Ovary (tissue), 9 donors: ENCODE results near the gene GPX3. TPM values are rescaled to one million over a fixed set of nuclear protein-coding genes. Genes with fewer than 3 reads are reported as not detected.

ENCODE experiments used
- DNase-seq, 5 donors: peaks; one replicate each; pipeline ENCODE4 v3.0.0-alpha.2; 2019 to 2020
- H3K27ac ChIP-seq, 2 donors: fragments of 200-600 bp; one replicate each; pipeline versions ENCODE4 v1.5.1 to v1.8.0; 2019 to 2022
- H3K27me3 ChIP-seq: fragments of 200-600 bp; one replicate; pipeline ENCODE4 v1.8.0; 2022
- H3K36me3 ChIP-seq: fragments of 200-600 bp; sonication (generic); one replicate; pipeline ENCODE4 v1.5.1; 2019
- H3K4me1 ChIP-seq: one replicate; pipeline ENCODE4 v1.8.1; 2013; ENCODE audit warnings: mild to moderate bottlenecking, moderate library complexity; ENCODE audit not compliant: insufficient read depth
- H3K4me3 ChIP-seq: fragments of 200-600 bp; sonication (generic); one replicate; pipeline ENCODE4 v1.5.1; 2017
- H3K9me3 ChIP-seq, 2 donors: fragments of 200-600 bp in 1 of 2; sonication (generic) in 1 of 2; one replicate each; pipeline versions ENCODE4 v1.5.1 to v1.8.1; 2013 to 2019; ENCODE audit warnings: mild to moderate bottlenecking in 1 of 2, moderate library complexity in 1 of 2
- EP300 ChIP-seq: sonication (generic); formaldehyde crosslinking; IDR thresholded peaks from one replicate; pipeline ENCODE4 v1.6.1; 2017; ENCODE audit warnings: antibody characterized with exemption
- POLR2A ChIP-seq: fragments of 450-650 bp; IDR thresholded peaks from one replicate; pipeline ENCODE4 v1.6.1; 2017; ENCODE audit warnings: antibody characterized with exemption, mild to moderate bottlenecking, moderate library complexity
- WGBS, 3 donors: extraction: QIAGEN DNeasy Blood & Tissue Kit in 1 of 3; methylation state at CpG; one replicate each; pipeline versions ENCODE4 v1.1.5 to v1.1.7; 2013 to 2017; 5-methylcytosine and 5-hydroxymethylcytosine counted together
- intact Hi-C, 4 donors: fragments of 100-400 bp; cut with DNase I; formaldehyde crosslinking; loops; one replicate each; pipeline versions ENCODE4 v1.11.0 to v1.15.1; 2022 to 2023
- polyA plus RNA-seq, 2 donors: library from polyadenylated mRNA; stranded (reverse); fragments of 200-250 nt in 1 of 2; fragments of 350-450 nt in 1 of 2; fragmentation: Illumina TruSeq in 1 of 2; extraction: RNeasy Lipid Tissue Mini Kit (QIAGEN cat#74804) in 1 of 2; gene quantifications; one replicate each; pipeline ENCODE4 v1.2.3, GENCODE V29; 2013 to 2014
- total RNA-seq, 7 donors: library from RNA; depleted of rRNA in 2 of 7; stranded (reverse); fragments of >200 nt in 2 of 7; fragmentation: NEBNext Ultra II Directional in 3 of 7; extraction: Animal tissue kit (Norgen Biotek cat#: 25700) in 3 of 7; gene quantifications; one replicate each; pipeline versions ENCODE4 v1.1.0 to v1.2.4, GENCODE V29; 2016 to 2023
- TF ChIP-seq, protein P1 (sequence below), 3 donors: fragments of 450-650 bp in 2 of 3; fragments of 200-600 bp in 1 of 3; IDR thresholded peaks; one replicate each; pipeline versions ENCODE4 v1.5.1 to v1.8.0; 2016 to 2022; ENCODE audit warnings: antibody characterized with exemption in 3 of 3, mild to moderate bottlenecking in 1 of 3
- donor health status: DM: no; HTN: no; CAD: no; lungs with moderate emphysema.
- donor health status: DM: no; HTN: no; CAD: no.
- donor health status: Bipolar disorder and iron deficiency.
- donor health status: DM: yes; HTN: yes; CAD: no.
- donor health status: DM: no; HTN: no; CAD: no.
- donor health status: DM: yes; HTN: yes; CAD: no.

The GPX3 gene
- total and polyA plus RNA-seq, 9 donors = 110 to 827 (median 292) TPM

DNA sequence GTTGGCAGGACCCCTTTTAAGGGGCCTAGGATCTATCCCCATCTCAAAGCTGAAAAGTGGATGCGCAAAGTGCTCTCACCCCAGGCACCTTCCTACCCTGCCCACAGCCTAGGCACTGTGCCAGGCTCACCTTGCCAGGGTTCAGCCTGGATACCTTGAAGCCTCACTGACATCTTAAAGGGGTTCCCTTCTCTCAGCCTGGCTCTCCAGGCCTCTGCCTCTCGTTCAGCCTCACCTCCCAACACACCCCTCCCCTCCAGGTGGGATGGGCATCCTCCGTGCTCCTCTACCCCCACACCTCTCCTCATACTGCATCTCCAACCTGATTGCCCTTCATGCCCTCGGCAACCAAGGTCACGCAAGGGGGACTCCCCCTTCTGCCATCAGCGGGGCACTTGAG lies 34.9 kb downstream of the GPX3 start:
- no peaks in the 10 kb centered on the region for H3K9me3 ChIP-seq
- intact Hi-C loops = loop anchor here in 1 of 4 donors (10.0 kb wide), 1 partner anchor 109 kb away; no protein-coding TSS in a partner anchor
- DNase-seq = no peak
- no peak overlapping the region for H3K27ac ChIP-seq
- H3K27me3 ChIP-seq = no peaks in the 10 kb centered on the region
- H3K4me3 ChIP-seq = no peak overlapping the region
- TF ChIP-seq EP300 = no peak
- TF ChIP-seq, protein P1, sequence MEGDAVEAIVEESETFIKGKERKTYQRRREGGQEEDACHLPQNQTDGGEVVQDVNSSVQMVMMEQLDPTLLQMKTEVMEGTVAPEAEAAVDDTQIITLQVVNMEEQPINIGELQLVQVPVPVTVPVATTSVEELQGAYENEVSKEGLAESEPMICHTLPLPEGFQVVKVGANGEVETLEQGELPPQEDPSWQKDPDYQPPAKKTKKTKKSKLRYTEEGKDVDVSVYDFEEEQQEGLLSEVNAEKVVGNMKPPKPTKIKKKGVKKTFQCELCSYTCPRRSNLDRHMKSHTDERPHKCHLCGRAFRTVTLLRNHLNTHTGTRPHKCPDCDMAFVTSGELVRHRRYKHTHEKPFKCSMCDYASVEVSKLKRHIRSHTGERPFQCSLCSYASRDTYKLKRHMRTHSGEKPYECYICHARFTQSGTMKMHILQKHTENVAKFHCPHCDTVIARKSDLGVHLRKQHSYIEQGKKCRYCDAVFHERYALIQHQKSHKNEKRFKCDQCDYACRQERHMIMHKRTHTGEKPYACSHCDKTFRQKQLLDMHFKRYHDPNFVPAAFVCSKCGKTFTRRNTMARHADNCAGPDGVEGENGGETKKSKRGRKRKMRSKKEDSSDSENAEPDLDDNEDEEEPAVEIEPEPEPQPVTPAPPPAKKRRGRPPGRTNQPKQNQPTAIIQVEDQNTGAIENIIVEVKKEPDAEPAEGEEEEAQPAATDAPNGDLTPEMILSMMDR (IDR thresholded peaks at IDR 0.05) = no peak
- TF ChIP-seq POLR2A = no peak
- H3K4me1 ChIP-seq = no peaks in the 10 kb centered on the region
- H3K36me3 ChIP-seq = no peaks in the 10 kb centered on the region
- WGBS, 3 donors = 85 to 90% (median 87%) methylated on average over 6 of the region's 6 CpGs

DNA sequence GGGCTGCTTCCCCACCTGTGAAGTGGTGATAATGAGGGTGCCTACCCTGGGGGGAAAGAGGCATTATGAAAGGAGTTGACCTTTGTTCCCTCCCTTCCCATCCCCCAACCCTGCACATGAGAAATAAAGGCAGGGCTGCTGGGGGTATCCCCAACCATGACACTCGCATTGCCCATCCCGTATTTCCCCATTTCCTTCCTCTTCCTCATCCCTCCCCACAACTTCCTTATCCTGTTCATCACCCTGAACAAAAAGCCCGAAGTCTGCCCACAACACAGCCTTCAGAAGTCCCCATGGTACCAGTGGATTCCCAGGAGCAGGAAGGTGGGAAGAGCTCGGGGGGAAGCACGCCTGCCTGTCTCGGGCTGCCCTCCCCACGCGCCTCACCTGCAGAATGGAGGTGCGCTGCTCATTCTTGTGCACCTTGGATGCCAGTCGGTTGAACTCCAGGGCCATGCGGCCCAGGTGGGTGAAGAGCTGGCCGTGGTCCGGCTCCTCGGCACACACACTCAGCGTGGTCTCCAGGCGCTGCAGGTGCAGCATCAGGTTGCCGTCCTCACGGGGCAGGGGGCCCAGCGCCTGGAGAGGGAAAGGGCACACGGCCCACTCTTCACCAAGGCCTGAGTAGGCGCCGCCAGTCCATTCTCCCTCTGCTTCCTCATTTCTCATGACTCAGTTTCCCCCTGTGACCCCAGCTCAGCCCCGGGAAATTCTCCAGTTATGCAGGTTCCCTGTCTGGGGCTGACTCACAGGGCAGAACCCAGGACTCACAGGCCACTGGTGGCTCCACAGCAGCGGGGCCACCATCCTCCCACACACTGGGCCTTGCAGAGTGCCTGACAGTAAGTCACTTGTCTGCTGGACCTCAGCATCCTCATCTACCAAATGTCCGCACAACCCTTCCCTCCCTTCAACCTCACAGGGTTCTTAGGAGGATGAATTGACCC lies 36.3 kb downstream of the GPX3 start:
- Histone ChIP-seq H3K27ac (no peak overlapping the region), H3K27me3 (no peaks in the 10 kb centered on the region), H3K9me3 (no peaks in the 10 kb centered on the region), H3K4me3 (no peak overlapping the region), H3K36me3 (no peaks in the 10 kb centered on the region), H3K4me1 (no peaks in the 10 kb centered on the region)
- intact Hi-C loops = loop anchor here in 1 of 4 donors (10.0 kb wide), 1 partner anchor 108 kb away; no protein-coding TSS in a partner anchor
- DNase-seq = no peak
- 95 to 96% (median 96%) methylated on average over 25 of the region's 25 CpGs for WGBS, 3 donors
- TF ChIP-seq EP300 = no peak
- no peak for TF ChIP-seq POLR2A
- TF ChIP-seq, protein P1 (IDR thresholded peaks at IDR 0.05) = no peak

DNA sequence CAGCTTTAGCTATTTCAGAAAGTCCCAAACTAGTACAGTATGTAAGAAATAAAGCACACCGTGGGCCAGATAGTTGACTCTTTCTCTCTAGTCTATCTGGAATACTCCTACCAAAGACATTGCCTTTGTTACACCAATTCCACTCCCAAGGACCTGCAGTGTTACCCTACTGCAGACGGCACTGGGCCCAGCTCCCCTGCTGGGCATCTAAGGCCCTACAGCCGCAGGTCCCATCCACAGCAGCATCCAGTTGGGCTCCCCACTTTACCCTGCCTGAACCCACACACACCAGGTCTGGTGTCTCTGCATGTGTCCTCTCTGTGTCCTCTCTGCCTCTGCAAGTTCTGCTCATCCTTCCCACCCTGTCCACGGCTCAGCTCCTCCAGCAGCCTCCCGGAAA lies 37.9 kb downstream of the GPX3 start:
- TF ChIP-seq EP300 (no peak), POLR2A (no peak)
- TF ChIP-seq, protein P1 (IDR thresholded peaks at IDR 0.05) = no peak
- Histone ChIP-seq H3K27me3 (no peaks in the 10 kb centered on the region), H3K36me3 (no peaks in the 10 kb centered on the region), H3K4me1 (peaks cover 6% of the 10 kb centered on the region), H3K27ac (no peak overlapping the region), H3K9me3 (no peaks in the 10 kb centered on the region), H3K4me3 (no peak overlapping the region)
- intact Hi-C loops = loop anchor here in 2 of 4 donors (2.0 to 10.0 kb wide), 2 partner anchors 48 to 106 kb away; no protein-coding TSS in a partner anchor
- no peak for DNase-seq
- WGBS, 3 donors = 83 to 94% (median 87%) methylated on average over 5 of the region's 5 CpGs

DNA sequence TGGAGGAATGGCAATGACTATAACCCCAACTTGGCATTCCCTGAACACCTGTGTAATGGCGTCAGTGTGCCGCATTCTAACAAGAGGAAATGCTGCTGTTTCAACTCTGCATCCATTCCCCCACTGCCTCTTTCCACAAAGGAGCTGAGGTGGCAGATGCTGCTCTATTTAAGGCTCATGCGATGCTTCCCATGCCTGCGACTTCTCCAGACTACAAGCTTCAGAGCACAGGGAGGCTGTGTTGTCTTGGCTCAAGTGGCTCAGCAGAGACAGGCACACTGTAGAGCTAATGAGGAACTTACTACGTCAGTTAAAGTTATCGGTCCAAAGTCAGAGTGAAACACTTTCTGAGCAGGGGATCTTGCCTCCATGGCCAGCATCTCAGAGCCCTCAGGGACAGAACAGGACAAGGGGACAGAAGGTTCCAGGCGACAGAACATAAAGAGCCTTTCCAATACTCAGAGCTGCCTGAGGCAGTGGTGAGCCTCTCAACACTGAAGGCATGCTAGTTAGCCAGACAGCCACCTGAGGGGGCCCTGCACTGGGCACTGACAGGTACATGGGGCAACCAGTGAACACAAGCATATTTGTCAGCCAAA lies 38.6 kb downstream of the GPX3 start:
- Histone ChIP-seq H3K27ac (no peak overlapping the region), H3K27me3 (no peaks in the 10 kb centered on the region), H3K4me1 (peaks cover 13% of the 10 kb centered on the region), H3K9me3 (no peaks in the 10 kb centered on the region), H3K4me3 (no peak overlapping the region), H3K36me3 (no peaks in the 10 kb centered on the region)
- 92 to 95% (median 95%) methylated on average over 7 of the region's 7 CpGs for WGBS, 3 donors
- TF ChIP-seq, protein P1 (IDR thresholded peaks at IDR 0.05) = no peak
- TF ChIP-seq EP300 (no peak), POLR2A (no peak)
- intact Hi-C loops = loop anchor here in 2 of 4 donors (2.0 to 10.0 kb wide), 2 partner anchors 48 to 106 kb away; no protein-coding TSS in a partner anchor
- no peak for DNase-seq
